ENCODE data around the gene ZMYND11.
"Not testable (repeated sequence)": the region's sequence is repeated elsewhere in the genome, so short reads cannot be mapped to it uniquely, and the experiment has no call there.

The ZMYND11 gene

GRCh38 chr10:244227-244626, 109.0 kb downstream of the ZMYND11 start:
- no peak for DNase-seq (ENCODE audit: low read depth in 2 of 2)

- no peak for DNase-seq (ENCODE audit: low read depth in 2 of 2)
Measured at GRCh38 chr10:246431-246830, 111.2 kb downstream of the ZMYND11 start.

- DNase-seq (ENCODE audit: low read depth in 2 of 2), result no peak
Measured at GRCh38 chr10:247480-247879, 112.2 kb downstream of the ZMYND11 start.

DNA sequence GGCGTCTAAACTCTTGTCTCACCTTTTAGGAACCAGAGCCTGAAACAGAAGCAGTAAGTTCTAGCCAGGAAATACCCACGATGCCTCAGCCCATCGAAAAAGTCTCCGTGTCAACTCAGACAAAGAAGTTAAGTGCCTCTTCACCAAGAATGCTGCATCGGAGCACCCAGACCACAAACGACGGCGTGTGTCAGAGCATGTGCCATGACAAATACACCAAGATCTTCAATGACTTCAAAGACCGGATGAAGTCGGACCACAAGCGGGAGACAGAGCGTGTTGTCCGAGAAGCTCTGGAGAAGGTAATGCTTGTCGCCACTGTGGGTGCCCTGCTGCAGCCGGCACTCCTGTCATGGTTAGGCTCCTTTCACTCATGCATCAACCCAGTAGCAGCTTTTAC, 113.1 kb downstream of the ZMYND11 start:
- no peak for DNase-seq (ENCODE audit: low read depth in 2 of 2)

GRCh38 chr10:251982-252582, 116.8 kb downstream of the ZMYND11 start:
- no peak for DNase-seq (ENCODE audit: low read depth in 2 of 2)

DNA sequence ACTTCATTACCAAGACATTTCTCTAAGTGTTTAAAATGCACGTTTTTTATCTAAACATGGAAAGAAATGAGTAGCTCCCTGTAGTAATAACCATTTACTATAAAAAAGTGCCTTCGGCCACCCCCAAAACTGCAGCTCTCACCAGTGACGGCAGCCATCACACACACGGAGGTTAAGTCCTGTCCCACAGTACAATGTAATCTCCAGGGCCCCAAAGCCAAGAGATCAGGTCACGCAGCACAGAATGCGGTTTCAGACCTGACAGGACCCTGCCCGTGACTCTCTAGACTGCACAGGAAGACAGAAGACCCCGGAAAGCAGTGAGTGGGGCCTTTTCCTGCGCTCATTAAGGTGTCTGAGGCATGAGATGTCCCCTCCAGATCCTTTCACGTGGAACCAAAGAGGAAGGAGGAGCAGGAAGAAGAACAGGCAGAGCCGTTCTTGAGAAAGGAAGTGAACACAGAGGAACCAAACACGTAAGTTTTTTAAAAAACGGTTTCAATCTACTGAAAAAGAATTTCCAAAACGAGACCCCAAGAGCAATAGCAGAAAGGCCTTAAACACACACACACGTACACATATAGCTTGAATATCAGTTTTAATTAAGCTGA, 125.7 kb downstream of the ZMYND11 start:
- no peak for DNase-seq (ENCODE audit: low read depth in 2 of 2)

DNA sequence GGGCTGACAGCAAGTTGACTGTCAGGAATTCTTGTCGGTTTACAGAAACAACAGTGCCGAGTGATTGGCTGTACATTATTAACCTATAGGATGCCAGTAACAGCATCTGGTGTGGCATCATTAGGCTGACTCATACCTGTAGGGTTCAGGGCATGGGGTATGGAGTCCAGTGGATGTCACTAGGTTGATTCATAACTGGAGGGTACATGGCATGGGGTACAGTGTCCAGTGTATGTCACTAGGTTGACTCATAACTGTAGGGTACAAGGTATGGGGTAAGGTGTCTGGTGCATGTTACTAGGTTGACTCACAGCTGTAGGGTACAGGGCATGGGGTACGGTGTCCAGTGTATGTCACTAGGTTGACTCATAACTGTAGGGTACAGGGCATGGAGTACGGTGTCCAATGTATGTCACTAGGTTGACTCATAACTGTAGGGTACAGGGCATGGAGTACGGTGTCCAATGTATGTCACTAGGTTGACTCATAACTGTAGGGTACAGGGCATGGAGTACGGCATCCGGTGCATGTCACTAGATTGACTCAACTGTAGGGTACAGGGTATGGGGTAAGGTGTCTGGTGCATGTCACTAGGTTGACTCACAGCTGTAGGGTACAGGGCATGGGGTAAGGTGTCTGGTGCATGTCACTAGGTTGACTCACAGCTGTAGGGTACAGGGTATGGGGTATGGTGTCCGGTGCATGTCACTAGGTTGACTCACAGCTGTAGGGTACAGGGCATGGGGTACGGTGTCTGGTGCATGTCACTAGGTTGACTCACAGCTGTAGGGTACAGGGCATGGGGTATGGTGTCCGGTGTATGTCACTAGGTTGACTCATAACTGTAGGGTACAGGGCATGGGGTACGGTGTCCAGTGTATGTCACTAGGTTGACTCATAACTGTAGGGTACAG, 129.2 kb downstream of the ZMYND11 start:
- DNase-seq (ENCODE audit: low read depth in 2 of 2), result not testable (repeated sequence)

DNA sequence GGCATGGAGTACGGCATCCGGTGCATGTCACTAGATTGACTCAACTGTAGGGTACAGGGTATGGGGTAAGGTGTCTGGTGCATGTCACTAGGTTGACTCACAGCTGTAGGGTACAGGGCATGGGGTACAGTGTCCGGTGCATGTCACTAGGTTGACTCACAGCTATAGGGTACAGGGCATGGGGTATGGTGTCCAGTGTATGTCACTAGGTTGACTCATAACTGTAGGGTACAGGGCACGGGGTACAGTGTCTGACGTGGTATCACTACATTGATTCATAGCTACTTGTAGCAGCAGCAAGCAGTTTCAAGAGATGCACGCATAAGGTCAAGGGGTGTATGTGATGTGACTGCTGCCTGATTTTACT, 129.8 kb downstream of the ZMYND11 start:
- not testable (repeated sequence) for DNase-seq (ENCODE audit: low read depth in 2 of 2)

DNA sequence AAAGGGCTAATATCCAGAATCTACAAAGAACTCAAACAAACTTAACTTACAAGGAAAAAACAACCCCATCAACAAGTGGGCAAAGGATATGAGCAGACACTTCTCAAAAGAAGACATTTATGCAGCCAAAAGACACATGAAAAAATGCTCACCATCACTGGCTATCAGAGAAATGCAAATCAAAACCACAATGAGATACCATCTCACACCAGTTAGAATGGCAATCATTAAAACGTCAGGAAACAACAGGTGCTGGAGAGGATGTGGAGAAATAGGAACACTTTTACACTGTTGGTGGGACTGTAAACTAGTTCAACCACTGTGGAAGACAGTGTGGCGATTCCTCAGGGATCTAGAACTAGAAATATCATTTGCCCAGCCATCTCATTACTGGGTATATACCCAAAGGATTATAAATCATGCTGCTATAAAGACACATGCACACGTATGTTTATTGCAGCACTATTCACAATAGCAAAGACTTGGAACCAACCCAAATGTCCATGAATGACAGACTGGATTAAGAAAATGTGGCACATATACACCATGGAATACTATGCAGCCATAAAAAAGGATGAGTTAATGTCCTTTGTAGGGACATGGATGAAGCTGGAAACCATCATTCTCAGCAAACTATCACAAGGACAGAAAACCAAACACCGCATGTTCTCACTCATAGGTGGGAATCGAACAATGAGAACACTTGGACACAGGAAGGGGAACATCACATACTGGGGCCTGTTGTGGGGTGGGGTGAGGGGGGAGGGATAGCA, 130.7 kb downstream of the ZMYND11 start:
- DNase-seq (ENCODE audit: low read depth in 2 of 2), result not testable (repeated sequence)

DNA sequence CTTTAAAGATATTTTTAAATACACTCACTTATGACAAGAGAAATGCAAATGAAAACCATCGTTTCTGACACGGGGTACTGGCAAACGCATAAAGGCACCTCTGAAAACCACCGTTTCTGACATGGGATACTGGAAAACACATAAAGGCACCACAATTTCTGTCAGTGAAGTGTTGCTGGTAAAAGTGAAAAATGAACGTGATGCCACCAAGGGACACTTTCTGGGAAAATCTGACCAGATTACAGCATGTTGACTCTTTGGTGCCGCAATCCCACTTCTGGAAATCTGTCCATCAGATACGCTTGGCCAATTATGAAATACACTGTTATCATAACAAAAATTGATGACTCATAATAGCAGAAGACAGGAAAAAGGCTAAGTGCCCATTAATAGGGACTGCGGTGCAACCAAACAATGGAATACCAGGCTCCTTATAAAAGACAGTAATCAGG, 131.7 kb downstream of the ZMYND11 start:
- DNase-seq (ENCODE audit: low read depth in 2 of 2), result no peak

DNA sequence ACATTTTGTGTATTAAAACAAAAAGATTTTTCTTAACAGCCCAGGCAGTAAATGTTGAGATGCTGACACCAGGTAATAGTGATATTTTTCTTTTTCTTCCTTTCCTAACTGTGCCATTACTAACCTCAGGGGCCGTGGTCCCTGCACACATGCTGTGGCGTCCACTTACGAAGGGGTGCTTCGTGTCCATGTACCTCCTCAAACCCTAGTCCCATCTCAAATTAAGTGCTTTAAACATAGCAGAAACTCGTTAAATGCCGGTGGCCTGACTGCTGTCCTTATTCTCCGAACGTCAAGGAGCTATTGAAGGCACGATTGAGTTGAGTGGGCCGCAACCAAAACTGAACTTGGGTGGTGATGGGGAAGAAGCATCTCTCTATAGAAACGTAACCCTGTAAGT, 132.4 kb downstream of the ZMYND11 start:
- DNase-seq (ENCODE audit: low read depth in 2 of 2), result no peak

GRCh38 chr10:269440-270074, 134.3 kb downstream of the ZMYND11 start:
- no peak for DNase-seq (ENCODE audit: low read depth in 2 of 2)

DNA sequence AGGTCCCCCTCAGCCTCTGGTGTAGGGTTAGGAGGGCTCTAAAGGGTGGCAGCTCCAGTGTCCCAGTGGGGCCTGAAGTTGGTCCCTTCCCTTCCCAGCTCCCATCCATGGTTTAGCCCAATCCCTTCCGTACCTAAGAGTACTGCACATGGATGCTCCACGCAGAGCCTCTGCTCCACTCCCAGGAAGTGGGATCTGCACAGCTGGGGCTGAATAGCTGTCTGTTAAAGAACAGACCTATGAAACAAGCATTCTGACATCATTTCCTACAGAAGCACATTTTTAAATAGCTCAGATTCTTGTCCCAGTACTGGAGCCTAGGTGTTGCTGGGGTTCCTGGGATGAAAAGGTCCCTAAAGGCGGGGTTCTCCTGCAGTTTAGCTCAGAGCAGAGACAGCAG, 135.9 kb downstream of the ZMYND11 start:
- DNase-seq (ENCODE audit: low read depth in 2 of 2), result no peak

DNA sequence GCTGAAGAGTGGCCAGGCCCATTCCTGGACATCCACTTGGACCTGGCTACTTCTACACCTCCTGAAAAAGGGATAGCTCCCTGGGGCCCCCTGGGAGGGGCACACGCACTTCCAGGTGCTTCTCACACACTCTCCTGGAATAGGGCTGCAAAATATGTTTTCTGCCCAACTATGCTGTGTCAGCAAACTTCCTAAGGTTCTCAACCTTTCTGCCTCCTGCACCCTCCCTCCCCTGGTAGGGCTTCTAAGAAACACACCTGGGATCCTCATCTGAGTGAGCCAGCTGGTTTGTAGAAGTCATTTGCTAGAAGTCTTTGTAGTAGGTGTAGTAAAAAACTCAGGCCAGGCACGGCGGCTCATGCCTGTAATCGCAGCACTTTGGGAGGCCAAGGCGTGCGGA, 136.5 kb downstream of the ZMYND11 start:
- no peak for DNase-seq (ENCODE audit: low read depth in 2 of 2)

DNA sequence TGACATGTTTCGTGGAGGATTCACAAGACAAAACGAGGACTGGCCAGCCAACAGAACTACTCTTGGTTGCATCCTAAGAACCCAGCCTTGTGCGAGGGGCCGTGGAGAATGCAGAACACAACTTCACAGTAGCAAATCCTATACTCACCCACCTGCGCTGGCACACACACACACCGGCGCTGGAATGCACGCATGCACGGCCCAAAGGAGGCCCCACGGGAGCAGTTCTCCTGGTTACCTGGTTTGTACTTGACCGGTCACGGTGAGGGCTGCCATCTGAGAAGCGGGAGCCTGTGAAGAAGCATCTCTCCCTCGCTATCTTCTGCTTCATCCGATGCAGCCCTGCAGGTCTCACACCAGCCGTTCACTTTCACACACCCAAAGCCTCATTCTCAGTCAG, 137.8 kb downstream of the ZMYND11 start:
- DNase-seq (ENCODE audit: low read depth in 2 of 2), result no peak

DNA sequence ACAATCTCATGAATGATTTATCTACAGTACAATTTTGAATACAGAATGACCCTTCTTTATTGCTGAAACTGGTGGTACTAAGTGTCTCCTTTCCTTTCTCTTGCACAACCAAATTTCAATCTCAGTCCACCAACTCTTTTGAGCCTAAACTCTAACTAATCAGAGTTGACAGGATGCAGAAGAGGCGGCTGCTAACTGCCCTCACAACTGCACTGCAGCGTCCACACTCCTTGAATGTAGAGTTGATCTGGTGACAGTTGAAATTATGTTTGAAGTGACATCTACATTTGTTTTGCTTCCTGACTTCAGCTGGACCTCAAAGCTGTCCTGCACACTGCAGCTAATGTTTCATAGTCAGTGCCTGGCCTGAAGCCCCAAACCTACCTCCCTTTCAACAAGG, 139.6 kb downstream of the ZMYND11 start:
- no peak for DNase-seq (ENCODE audit: low read depth in 2 of 2)

DNA sequence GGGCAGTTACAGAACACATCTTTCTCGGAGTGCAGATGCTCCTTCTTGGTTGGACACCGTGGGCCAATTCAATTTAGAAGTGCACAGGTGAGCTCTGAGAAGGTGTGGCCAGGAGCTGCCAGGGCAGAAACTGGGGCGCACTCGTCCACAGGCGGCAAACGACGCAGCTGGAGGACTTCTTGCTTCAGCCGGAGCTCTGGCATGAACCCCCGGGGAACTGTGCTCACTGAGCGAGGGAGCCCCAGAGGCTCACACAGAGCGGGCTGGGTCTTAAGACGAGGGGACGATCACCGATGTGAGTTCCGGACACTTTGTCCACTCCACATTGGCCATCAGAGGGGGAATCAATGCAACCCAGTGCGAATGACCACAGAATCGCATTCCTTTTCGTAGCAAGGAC, 140.4 kb downstream of the ZMYND11 start:
- no peak for DNase-seq (ENCODE audit: low read depth in 2 of 2)

DNA sequence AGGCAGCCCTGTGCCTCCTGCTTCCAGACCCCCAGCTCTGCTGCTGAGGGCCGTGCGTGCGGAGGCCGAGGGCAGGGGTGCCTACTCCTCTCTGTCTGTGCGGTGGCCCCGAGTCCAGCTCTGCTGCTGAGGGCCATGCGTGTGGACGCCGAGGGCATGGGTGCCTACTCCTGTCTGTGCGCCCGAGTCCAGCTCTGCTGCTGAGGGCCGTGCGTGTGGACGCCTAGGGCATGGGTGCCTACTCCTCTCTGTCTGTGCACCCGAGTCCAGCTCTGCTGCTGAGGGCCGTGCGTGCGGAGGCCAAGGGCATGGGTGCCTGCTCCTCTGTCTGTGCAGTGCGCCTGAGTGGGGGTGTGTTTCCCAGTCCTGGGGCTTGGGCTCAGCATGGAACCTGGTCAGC, 142.7 kb downstream of the ZMYND11 start:
- DNase-seq (ENCODE audit: low read depth in 2 of 2), result no peak

GRCh38 chr10:278707-279106, 143.5 kb downstream of the ZMYND11 start:
- DNase-seq (ENCODE audit: low read depth in 2 of 2), result no peak

GRCh38 chr10:279232-279631, 144.0 kb downstream of the ZMYND11 start:
- no peak for DNase-seq (ENCODE audit: low read depth in 2 of 2)

DNA sequence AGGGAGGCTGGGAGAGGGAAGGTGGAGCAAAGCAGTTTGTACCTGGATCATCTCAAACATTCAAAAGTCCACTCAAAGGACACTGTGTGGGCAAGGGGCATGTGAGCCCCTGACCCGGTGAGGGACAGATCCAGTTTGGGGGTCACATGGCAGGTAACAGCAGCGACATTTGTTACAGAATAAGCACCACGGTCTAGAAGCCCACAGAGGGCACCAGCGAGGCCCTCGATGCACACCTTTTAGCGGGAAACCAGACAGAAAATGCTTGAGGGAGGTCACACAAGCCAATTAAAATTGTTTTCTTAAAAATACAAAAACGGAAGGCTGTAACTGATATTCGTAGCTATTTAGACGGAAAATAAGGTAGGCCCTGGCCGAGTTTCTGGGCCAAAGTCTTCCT, 144.4 kb downstream of the ZMYND11 start:
- no peak for DNase-seq (ENCODE audit: low read depth in 2 of 2)
